ENCODE data around the gene VWF. TPM values are rescaled to one million over a fixed set of nuclear protein-coding genes. Genes with fewer than 3 reads are reported as not detected.

VWF gene
- total RNA-seq, 1 experiment from 2014 or later, result 0.41 TPM

- no peaks in the 10 kb centered on the region for H3K36me3 ChIP-seq (ENCODE audit: control insufficient read depth, insufficient read depth, low read length)
- no peaks in the 10 kb centered on the region for H3K27me3 Mint-ChIP-seq (ENCODE audit: insufficient read depth, unreplicated experiment)
- no peak overlapping the region for H3K4me3 Mint-ChIP-seq (ENCODE audit: unreplicated experiment)
- TF ChIP-seq, protein P1, sequence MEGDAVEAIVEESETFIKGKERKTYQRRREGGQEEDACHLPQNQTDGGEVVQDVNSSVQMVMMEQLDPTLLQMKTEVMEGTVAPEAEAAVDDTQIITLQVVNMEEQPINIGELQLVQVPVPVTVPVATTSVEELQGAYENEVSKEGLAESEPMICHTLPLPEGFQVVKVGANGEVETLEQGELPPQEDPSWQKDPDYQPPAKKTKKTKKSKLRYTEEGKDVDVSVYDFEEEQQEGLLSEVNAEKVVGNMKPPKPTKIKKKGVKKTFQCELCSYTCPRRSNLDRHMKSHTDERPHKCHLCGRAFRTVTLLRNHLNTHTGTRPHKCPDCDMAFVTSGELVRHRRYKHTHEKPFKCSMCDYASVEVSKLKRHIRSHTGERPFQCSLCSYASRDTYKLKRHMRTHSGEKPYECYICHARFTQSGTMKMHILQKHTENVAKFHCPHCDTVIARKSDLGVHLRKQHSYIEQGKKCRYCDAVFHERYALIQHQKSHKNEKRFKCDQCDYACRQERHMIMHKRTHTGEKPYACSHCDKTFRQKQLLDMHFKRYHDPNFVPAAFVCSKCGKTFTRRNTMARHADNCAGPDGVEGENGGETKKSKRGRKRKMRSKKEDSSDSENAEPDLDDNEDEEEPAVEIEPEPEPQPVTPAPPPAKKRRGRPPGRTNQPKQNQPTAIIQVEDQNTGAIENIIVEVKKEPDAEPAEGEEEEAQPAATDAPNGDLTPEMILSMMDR (IDR thresholded peaks at IDR 0.05; ENCODE audit: insufficient read depth in 1 of 2, low read depth in 1 of 2, low read length in 1 of 2, severe bottlenecking in 1 of 2, unreplicated experiment in 1 of 2), result no peak
- H3K27me3 ChIP-seq (replicated peaks; ENCODE audit: control insufficient read depth, insufficient read depth, low read length), result no peaks in the 10 kb centered on the region
- no peak for DNase-seq
- H3K4me1 ChIP-seq, result peaks cover 45% of the 10 kb centered on the region
- CTCF ChIA-PET, result interaction anchor here (1.1 to 1.4 kb wide), 2 partner anchors 104 to 137 kb away, joined by 3 to 4 read pairs; no protein-coding TSS in a partner anchor
- intact Hi-C loops (cut with micrococcal nuclease; ENCODE audit: unreplicated experiment), result no loop called here
- H3K9me3 Mint-ChIP-seq (ENCODE audit: unreplicated experiment), result no peaks in the 10 kb centered on the region
- no peaks in the 10 kb centered on the region for H3K36me3 Mint-ChIP-seq (ENCODE audit: insufficient read depth, unreplicated experiment)
- peak overlapping the region; percentile 87 for H3K27ac Mint-ChIP-seq (ENCODE audit: unreplicated experiment)
- H3K9me3 ChIP-seq, result no peaks in the 10 kb centered on the region
- no TSS peak for BruUV-seq (replicated peaks)
- POLR2A ChIA-PET, result no interaction called here
- H3K4me1 Mint-ChIP-seq (ENCODE audit: low read depth, unreplicated experiment), result peaks cover 29% of the 10 kb centered on the region
- H3K4me3 ChIP-seq (ENCODE audit: low read depth, low read length), result no peak overlapping the region
Observed at GRCh38 chr12:6091786-6092566, 32.5 kb downstream of the VWF start.

- ChIA-PET POLR2A (no interaction called here), CTCF (no interaction called here)
- no TSS peak for BruUV-seq (replicated peaks)
- Mint-ChIP-seq H3K27me3 (ENCODE audit: insufficient read depth, unreplicated experiment) (no peaks in the 10 kb centered on the region), H3K4me1 (ENCODE audit: low read depth, unreplicated experiment) (peaks cover 40% of the 10 kb centered on the region), H3K36me3 (ENCODE audit: insufficient read depth, unreplicated experiment) (no peaks in the 10 kb centered on the region), H3K9me3 (ENCODE audit: unreplicated experiment) (no peaks in the 10 kb centered on the region), H3K4me3 (ENCODE audit: unreplicated experiment) (no peak overlapping the region), H3K27ac (ENCODE audit: unreplicated experiment) (peak overlapping the region; percentile 83)
- no peaks in the 10 kb centered on the region for H3K9me3 ChIP-seq
- no peak for DNase-seq
- H3K4me3 ChIP-seq (ENCODE audit: low read depth, low read length), result no peak overlapping the region
- H3K4me1 ChIP-seq, result peaks cover 56% of the 10 kb centered on the region
- H3K36me3 ChIP-seq (ENCODE audit: control insufficient read depth, insufficient read depth, low read length), result no peaks in the 10 kb centered on the region
- intact Hi-C loops (cut with micrococcal nuclease; ENCODE audit: unreplicated experiment), result no loop called here
- H3K27me3 ChIP-seq (replicated peaks; ENCODE audit: control insufficient read depth, insufficient read depth, low read length), result no peaks in the 10 kb centered on the region
- TF ChIP-seq, protein P1 (IDR thresholded peaks at IDR 0.05; ENCODE audit: insufficient read depth in 1 of 2, low read depth in 1 of 2, low read length in 1 of 2, severe bottlenecking in 1 of 2, unreplicated experiment in 1 of 2), result no peak
Observed at GRCh38 chr12:6090803-6091202, 33.7 kb downstream of the VWF start.

DNA sequence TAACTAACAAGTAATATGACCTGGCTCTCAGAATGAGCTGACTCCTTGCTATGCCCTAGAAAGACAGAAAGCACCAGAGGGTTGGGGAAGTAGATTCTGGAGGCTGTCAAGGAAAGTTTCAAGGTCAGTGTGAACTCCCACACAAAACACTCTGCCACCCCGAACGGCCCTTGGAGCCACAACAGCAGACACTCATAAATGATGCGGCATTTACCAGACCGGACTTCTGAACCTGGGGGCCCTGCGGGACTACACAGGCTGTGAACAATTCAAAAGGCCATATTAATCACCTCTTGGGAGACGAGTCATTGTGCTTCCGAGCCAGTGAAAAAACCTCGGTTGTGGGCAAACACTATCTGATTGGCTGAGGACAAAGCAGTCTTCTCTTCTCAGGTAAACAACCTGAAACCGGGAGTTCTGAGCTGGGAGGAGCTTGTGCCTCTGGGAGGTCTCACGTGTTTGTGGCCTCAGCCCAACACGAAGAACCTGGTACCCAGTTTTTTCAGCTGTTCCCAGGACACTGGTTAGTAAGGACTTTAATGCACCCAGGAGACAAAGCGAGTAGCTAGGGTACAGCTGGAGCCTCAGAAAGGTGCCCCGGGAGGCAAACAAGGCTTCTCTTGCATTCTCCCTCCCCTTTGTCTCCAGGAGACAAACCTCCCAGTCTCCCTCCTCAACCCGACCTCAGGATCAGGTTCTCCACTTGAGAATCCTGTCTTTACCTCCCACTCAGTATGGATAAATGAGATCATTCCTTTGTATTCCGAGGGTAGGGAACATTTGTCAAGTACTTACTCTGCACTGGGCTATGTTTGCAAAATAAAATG is 35.3 kb downstream of the VWF start:
- Mint-ChIP-seq H3K9me3 (ENCODE audit: unreplicated experiment) (no peaks in the 10 kb centered on the region), H3K36me3 (ENCODE audit: insufficient read depth, unreplicated experiment) (peaks cover 4% of the 10 kb centered on the region), H3K4me3 (ENCODE audit: unreplicated experiment) (peak overlapping the region; percentile 52), H3K4me1 (ENCODE audit: low read depth, unreplicated experiment) (peaks cover 53% of the 10 kb centered on the region), H3K27ac (ENCODE audit: unreplicated experiment) (peak overlapping the region; percentile 83), H3K27me3 (ENCODE audit: insufficient read depth, unreplicated experiment) (no peaks in the 10 kb centered on the region)
- Histone ChIP-seq H3K36me3 (ENCODE audit: control insufficient read depth, insufficient read depth, low read length) (no peaks in the 10 kb centered on the region), H3K4me1 (peaks cover 71% of the 10 kb centered on the region), H3K27me3 (replicated peaks; ENCODE audit: control insufficient read depth, insufficient read depth, low read length) (no peaks in the 10 kb centered on the region), H3K9me3 (no peaks in the 10 kb centered on the region), H3K4me3 (ENCODE audit: low read depth, low read length) (no peak overlapping the region)
- DNase-seq, result peak; percentile 90 to 97
- ChIA-PET POLR2A (interaction anchor here (0.6 to 1.2 kb wide), 3 partner anchors 18 to 793 kb away, joined by 3 to 12 read pairs (median 3); no protein-coding TSS in a partner anchor), CTCF (interaction anchor here (0.7 to 1.5 kb wide), 7 partner anchors 17 to 113 kb away, joined by 3 to 8 read pairs (median 3); no protein-coding TSS in a partner anchor)
- BruUV-seq (replicated peaks), result no TSS peak
- intact Hi-C loops (cut with micrococcal nuclease; ENCODE audit: unreplicated experiment), result loop anchor here (5.0 kb wide), 1 partner anchor 93 kb away; no protein-coding TSS in a partner anchor
- TF ChIP-seq, protein P1 (IDR thresholded peaks at IDR 0.05; ENCODE audit: insufficient read depth in 1 of 2, low read depth in 1 of 2, low read length in 1 of 2, severe bottlenecking in 1 of 2, unreplicated experiment in 1 of 2), result no peak

Data from Caco-2 (cell line).